PFSK-1 (cell line): Measurements from ENCODE around the gene PRC1.

Experiments used
- FOXP2 ChIP-seq: optimal IDR thresholded peaks from 2 replicates; pipeline ENCODE3; 2011; ENCODE audit warnings: borderline replicate concordance, control low read depth, inconsistent platforms; ENCODE audit not compliant: insufficient read depth; ENCODE audit errors: extremely low read length, extremely low read depth
- POLR2AphosphoS5 ChIP-seq: IDR thresholded peaks from 2 replicates; pipeline ENCODE4 v1.6.1; 2012; ENCODE audit warnings: low read depth, mild to moderate bottlenecking, control low read depth, low read length, moderate library complexity
- REST ChIP-seq, 2 experiments: IDR thresholded peaks; 2 replicates each; pipeline versions ENCODE4 v1.6.1 to v1.8.0; 2011 to 2012; ENCODE audit warnings: low read depth in 2 of 2, low read length in 2 of 2, control low read depth in 1 of 2, inconsistent platforms in 1 of 2, mild to moderate bottlenecking in 1 of 2, moderate library complexity in 1 of 2; ENCODE audit not compliant: insufficient read depth in 1 of 2
- SIN3A ChIP-seq: IDR thresholded peaks from 2 replicates; pipeline ENCODE4 v1.6.1; 2012; ENCODE audit warnings: mild to moderate bottlenecking, low read length, moderate library complexity, borderline replicate concordance; ENCODE audit not compliant: insufficient read depth
- TAF1 ChIP-seq: IDR thresholded peaks from 2 replicates; pipeline ENCODE4 v1.6.1; 2012; ENCODE audit warnings: low read length, control low read depth, borderline replicate concordance; ENCODE audit not compliant: insufficient read depth

Gene PRC1

GRCh38 chr15:90939756-90940155, 54.6 kb downstream of the PRC1 start:
- TF ChIP-seq POLR2AphosphoS5 (no peak), TAF1 (no peak), SIN3A (no peak), FOXP2 (no peak), REST (IDR thresholded peaks at IDR 0.05; ENCODE audit: insufficient read depth in 1 of 2, low read depth in 2 of 2, low read length in 2 of 2) (no peak)

- no peak for TF ChIP-seq SIN3A
- no peak for TF ChIP-seq TAF1
Observed at GRCh38 chr15:90938261-90938660, 56.1 kb downstream of the PRC1 start.

GRCh38 chr15:90936823-90937222, 57.5 kb downstream of the PRC1 start:
- no peak for TF ChIP-seq SIN3A
- no peak for TF ChIP-seq POLR2AphosphoS5
- no peak for TF ChIP-seq TAF1
- no peak for TF ChIP-seq FOXP2
- no peak for TF ChIP-seq REST (IDR thresholded peaks at IDR 0.05; ENCODE audit: insufficient read depth in 1 of 2, low read depth in 2 of 2, low read length in 2 of 2)

GRCh38 chr15:90934949-90935751, 59.2 kb downstream of the PRC1 start, which contains the start of gene UNC45A:
Gene UNC45A (plus strand): TSS chr15:90935285. CDS start chr15:90935325, 40 bp downstream.
- TF ChIP-seq REST (IDR thresholded peaks at IDR 0.05; ENCODE audit: insufficient read depth in 1 of 2, low read depth in 2 of 2, low read length in 2 of 2), result no peak
- TF ChIP-seq SIN3A, result no peak
- 0 out of 2 replicates have a peak, but pooled peaks have one; percentile 6 for TF ChIP-seq TAF1
- TF ChIP-seq POLR2AphosphoS5, result peak; percentile 79; the same call in 1 of the 2 replicates
- peak; percentile 86 for TF ChIP-seq FOXP2

- TF ChIP-seq SIN3A, result no peak
- peak; percentile 42 for TF ChIP-seq FOXP2
- TF ChIP-seq TAF1, result peak; percentile 10; the same call in 1 of the 2 replicates
Observed at GRCh38 chr15:90934256-90934948, 59.9 kb downstream of the PRC1 start.

- TF ChIP-seq FOXP2, result no peak
- no peak for TF ChIP-seq SIN3A
- no peak for TF ChIP-seq POLR2AphosphoS5
- TF ChIP-seq REST (IDR thresholded peaks at IDR 0.05; ENCODE audit: insufficient read depth in 1 of 2, low read depth in 2 of 2, low read length in 2 of 2), result no peak
- TF ChIP-seq TAF1, result no peak
Observed at GRCh38 chr15:90933301-90933700, 61.0 kb downstream of the PRC1 start.
